Measurements from ENCODE around the gene RRAS.

DNA sequence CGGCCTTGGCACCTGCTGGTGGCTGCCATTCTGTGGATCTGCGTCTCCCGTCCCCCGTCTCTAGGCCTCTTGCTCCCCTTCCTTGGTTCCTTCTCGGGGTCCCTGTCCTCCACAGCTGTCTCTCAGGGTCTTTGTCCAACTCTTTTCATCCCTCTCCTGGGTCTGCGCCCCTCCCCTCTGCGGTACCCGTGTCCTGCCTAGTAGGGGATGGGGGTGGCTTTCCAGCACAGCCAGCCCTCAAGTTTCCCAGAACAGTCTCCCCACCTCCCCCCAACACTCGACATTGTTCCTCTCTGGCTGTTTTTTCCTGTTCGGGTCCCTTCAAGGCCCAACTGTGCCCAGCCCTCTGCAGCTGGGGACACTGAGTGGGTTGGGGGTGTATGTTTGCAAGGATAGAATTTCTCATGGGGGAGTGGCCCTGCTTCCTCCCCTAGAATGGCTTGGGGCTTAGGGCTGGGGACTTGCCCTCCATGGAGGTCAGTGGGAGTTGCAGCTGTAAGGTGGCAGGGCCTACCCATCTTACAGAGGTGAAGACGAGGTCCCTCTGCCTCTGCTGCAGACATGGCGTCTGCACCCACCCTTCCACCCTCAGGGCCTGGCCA, 48.7 kb upstream of the RRAS start:
- TF ChIP-seq POLR2A (IDR thresholded peaks at IDR 0.05) = no peak
- TF ChIP-seq, protein P1, sequence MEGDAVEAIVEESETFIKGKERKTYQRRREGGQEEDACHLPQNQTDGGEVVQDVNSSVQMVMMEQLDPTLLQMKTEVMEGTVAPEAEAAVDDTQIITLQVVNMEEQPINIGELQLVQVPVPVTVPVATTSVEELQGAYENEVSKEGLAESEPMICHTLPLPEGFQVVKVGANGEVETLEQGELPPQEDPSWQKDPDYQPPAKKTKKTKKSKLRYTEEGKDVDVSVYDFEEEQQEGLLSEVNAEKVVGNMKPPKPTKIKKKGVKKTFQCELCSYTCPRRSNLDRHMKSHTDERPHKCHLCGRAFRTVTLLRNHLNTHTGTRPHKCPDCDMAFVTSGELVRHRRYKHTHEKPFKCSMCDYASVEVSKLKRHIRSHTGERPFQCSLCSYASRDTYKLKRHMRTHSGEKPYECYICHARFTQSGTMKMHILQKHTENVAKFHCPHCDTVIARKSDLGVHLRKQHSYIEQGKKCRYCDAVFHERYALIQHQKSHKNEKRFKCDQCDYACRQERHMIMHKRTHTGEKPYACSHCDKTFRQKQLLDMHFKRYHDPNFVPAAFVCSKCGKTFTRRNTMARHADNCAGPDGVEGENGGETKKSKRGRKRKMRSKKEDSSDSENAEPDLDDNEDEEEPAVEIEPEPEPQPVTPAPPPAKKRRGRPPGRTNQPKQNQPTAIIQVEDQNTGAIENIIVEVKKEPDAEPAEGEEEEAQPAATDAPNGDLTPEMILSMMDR (IDR thresholded peaks at IDR 0.05) = no peak
